Measurements from ENCODE around the gene POP4. TPM values are rescaled to one million over a fixed set of nuclear protein-coding genes. Genes with fewer than 3 reads are reported as not detected.

Gene POP4
- total RNA-seq, 2 donors from 2014 or later: 52.4 to 87.5 TPM

- H3K36me3 ChIP-seq: no peaks in the 10 kb centered on the region
- no peaks in the 10 kb centered on the region for H3K27me3 ChIP-seq
- DNase-seq: no peak
- no peak overlapping the region for H3K27ac ChIP-seq
- H3K4me1 ChIP-seq: no peaks in the 10 kb centered on the region
- intact Hi-C loops (cut with DNase I): no loop called here
- no peak overlapping the region for H3K4me3 ChIP-seq
- H3K9ac ChIP-seq (ENCODE audit: low read depth in 2 of 2, low read length in 2 of 2): no peak overlapping the region
- no peak for TF ChIP-seq CTCF (IDR thresholded peaks at IDR 0.05)
- no peaks in the 10 kb centered on the region for H3K9me3 ChIP-seq
Observed at GRCh38 chr19:29628661-29629385, 22.7 kb downstream of the POP4 start.

- Histone ChIP-seq H3K9me3 (no peaks in the 10 kb centered on the region), H3K27me3 (no peaks in the 10 kb centered on the region), H3K27ac (no peak overlapping the region), H3K9ac (ENCODE audit: low read depth in 2 of 2, low read length in 2 of 2) (no peak overlapping the region), H3K4me3 (no peak overlapping the region), H3K36me3 (no peaks in the 10 kb centered on the region), H3K4me1 (no peaks in the 10 kb centered on the region)
- intact Hi-C loops (cut with DNase I): no loop called here
- TF ChIP-seq CTCF (IDR thresholded peaks at IDR 0.05): no peak
- DNase-seq: no peak
Observed at GRCh38 chr19:29629836-29630534, 23.9 kb downstream of the POP4 start.

GRCh38 chr19:29630655-29631054, 24.6 kb downstream of the POP4 start:
- H3K27me3 ChIP-seq: no peaks in the 10 kb centered on the region
- no peak for TF ChIP-seq CTCF (IDR thresholded peaks at IDR 0.05)
- no peak overlapping the region for H3K9ac ChIP-seq (ENCODE audit: low read depth in 2 of 2, low read length in 2 of 2)
- no peak overlapping the region for H3K4me3 ChIP-seq
- DNase-seq: no peak
- H3K36me3 ChIP-seq: no peaks in the 10 kb centered on the region
- no peaks in the 10 kb centered on the region for H3K4me1 ChIP-seq
- intact Hi-C loops (cut with DNase I): no loop called here
- H3K27ac ChIP-seq: no peak overlapping the region
- no peaks in the 10 kb centered on the region for H3K9me3 ChIP-seq

GRCh38 chr19:29631450-29631849, 25.4 kb downstream of the POP4 start:
- H3K4me1 ChIP-seq: no peaks in the 10 kb centered on the region
- H3K9ac ChIP-seq (ENCODE audit: low read depth in 2 of 2, low read length in 2 of 2): no peak overlapping the region
- DNase-seq: no peak
- no peak overlapping the region for H3K27ac ChIP-seq
- H3K36me3 ChIP-seq: no peaks in the 10 kb centered on the region
- H3K27me3 ChIP-seq: no peaks in the 10 kb centered on the region
- no peak overlapping the region for H3K4me3 ChIP-seq
- intact Hi-C loops (cut with DNase I): no loop called here
- H3K9me3 ChIP-seq: no peaks in the 10 kb centered on the region
- no peak for TF ChIP-seq CTCF (IDR thresholded peaks at IDR 0.05)

GRCh38 chr19:29634002-29634401, 27.9 kb downstream of the POP4 start:
- no peak overlapping the region for H3K4me3 ChIP-seq
- no peak for TF ChIP-seq CTCF (IDR thresholded peaks at IDR 0.05)
- H3K27ac ChIP-seq: no peak overlapping the region
- no peak for DNase-seq
- H3K9me3 ChIP-seq: no peaks in the 10 kb centered on the region
- H3K36me3 ChIP-seq: no peaks in the 10 kb centered on the region
- H3K9ac ChIP-seq (ENCODE audit: low read depth in 2 of 2, low read length in 2 of 2): no peak overlapping the region
- H3K4me1 ChIP-seq: no peaks in the 10 kb centered on the region
- no peaks in the 10 kb centered on the region for H3K27me3 ChIP-seq
- intact Hi-C loops (cut with DNase I): no loop called here

Measured in colonic mucosa (tissue), 4 donors.